ENCODE data around the gene TRIM52. TPM values are rescaled to one million over a fixed set of nuclear protein-coding genes. Genes with fewer than 3 reads are reported as not detected.

The TRIM52 gene
- total and polyA plus RNA-seq, 8 donors = 5.6 to 18.1 (median 8.7) TPM

DNA sequence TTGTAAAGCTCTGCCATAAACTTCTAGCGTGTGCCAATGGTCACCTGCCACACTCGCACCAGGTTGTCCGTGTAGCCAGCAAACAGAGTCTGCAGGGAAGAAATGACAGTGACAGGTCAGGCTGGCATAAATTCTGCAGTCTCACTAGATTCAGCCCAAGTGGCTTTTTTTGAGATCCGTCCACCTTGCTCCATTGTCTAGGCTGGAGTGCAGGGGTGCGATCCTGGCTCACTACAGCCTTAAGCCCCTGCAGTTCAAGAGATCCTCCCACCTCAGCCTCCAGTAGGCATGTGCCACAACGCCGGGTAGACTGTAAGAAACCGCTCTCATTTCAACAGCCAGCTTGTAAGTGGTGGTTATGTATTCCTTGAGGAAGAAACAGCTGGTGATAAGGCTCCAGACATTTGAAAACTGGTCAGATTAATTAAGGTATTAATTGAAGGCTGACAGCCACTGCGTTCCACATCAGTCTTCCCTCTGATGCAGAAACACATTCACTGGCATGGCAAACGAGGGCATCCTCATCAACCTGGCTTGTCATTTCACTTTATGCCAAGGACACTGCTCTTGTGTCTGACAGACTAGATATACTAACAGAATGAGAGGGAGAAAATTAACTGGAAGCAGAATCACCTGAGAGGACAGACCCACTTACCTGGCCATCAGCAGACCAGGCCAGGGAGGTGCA is 23.8 kb downstream of the TRIM52 start:
- Histone ChIP-seq H3K27ac (no peak overlapping the region), H3K9me3 (no peaks in the 10 kb centered on the region), H3K27me3 (no peaks in the 10 kb centered on the region), H3K36me3 (peaks cover 6 to 75% (median 60%) of the 10 kb centered on the region in 3 donors), H3K4me3 (no peak overlapping the region), H3K4me1 (peaks cover 10 to 12% (median 12%) of the 10 kb centered on the region in 3 donors)
- intact Hi-C loops (cut with DNase I) = no loop called here
- ATAC-seq = no peak
- no peak for FAIRE-seq
- 76 to 81% methylated on average over 10 of the region's 10 CpGs for WGBS, 2 donors
- DNase-seq = no peak
- TF ChIP-seq, protein P1, sequence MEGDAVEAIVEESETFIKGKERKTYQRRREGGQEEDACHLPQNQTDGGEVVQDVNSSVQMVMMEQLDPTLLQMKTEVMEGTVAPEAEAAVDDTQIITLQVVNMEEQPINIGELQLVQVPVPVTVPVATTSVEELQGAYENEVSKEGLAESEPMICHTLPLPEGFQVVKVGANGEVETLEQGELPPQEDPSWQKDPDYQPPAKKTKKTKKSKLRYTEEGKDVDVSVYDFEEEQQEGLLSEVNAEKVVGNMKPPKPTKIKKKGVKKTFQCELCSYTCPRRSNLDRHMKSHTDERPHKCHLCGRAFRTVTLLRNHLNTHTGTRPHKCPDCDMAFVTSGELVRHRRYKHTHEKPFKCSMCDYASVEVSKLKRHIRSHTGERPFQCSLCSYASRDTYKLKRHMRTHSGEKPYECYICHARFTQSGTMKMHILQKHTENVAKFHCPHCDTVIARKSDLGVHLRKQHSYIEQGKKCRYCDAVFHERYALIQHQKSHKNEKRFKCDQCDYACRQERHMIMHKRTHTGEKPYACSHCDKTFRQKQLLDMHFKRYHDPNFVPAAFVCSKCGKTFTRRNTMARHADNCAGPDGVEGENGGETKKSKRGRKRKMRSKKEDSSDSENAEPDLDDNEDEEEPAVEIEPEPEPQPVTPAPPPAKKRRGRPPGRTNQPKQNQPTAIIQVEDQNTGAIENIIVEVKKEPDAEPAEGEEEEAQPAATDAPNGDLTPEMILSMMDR (IDR thresholded peaks at IDR 0.05) = no peak

DNA sequence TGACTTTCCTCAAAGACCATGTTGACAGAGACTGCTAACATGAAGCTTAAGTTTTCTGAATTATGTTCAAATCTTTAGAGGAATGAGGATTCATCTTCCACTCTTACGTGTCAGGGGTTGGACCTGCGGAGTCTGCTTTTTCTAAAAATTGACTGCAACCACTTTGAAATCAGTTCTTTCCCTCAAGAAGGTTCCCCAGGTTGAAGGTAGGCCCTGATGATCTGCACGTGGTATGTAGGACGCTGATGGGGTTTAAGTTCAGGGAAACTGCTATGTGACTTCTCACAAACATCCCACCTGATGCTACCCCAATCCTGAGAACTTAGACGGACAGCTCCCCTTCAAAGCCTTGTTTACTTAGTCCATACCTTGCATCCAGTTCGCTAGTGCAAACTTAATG is 24.5 kb downstream of the TRIM52 start:
- Histone ChIP-seq H3K27ac (no peak overlapping the region), H3K36me3 (peaks cover 6 to 72% (median 54%) of the 10 kb centered on the region in 3 donors)
- intact Hi-C loops (cut with DNase I) = no loop called here

DNA sequence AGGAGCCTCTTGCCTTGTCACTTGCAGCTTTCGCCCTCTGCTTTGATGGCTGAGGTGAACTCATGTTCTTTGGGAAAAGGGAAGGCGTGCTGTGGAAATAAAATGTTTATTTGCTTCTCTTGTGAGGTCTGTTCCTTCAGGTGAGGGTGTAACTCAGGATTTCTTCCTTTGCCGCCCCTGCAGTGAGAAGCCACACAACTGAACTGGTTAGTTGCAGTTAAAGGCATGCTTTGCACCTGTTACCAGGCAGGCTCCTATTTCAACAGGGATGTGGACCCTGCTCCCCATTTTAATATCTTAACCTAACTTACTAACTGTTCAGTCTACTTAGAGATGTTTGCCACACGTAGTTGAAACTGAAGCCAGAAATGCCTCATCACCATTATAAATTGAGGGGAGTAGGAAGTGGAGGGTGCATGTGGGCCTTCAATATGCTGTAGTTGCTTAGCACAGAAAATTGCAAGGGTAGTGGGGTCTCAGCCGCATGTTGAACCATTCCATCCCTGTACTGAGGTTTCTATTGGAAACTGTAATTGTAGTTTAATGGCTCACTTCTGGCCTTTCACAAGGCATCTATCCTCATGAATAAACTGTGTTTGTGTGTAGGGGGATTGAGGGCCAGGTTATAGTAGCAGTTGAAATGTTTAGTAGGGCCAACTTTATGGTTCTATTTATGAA is 25.1 kb downstream of the TRIM52 start:
- FAIRE-seq (no peak), ATAC-seq (no peak), DNase-seq (no peak)
- H3K9me3 ChIP-seq = no peaks in the 10 kb centered on the region
- no peak overlapping the region for H3K4me3 ChIP-seq
- H3K36me3 ChIP-seq = peaks cover 6 to 66% (median 49%) of the 10 kb centered on the region in 3 donors
- no peak overlapping the region for H3K27ac ChIP-seq
- H3K4me1 ChIP-seq = no peaks in the 10 kb centered on the region
- H3K27me3 ChIP-seq = no peaks in the 10 kb centered on the region
- TF ChIP-seq, protein P1 (IDR thresholded peaks at IDR 0.05) = no peak
- intact Hi-C loops (cut with DNase I) = no loop called here
- 77 to 85% methylated on average over 5 of the region's 5 CpGs for WGBS, 2 donors

More for the DNA sequence above, 24.5 kb downstream of the TRIM52 start:
- TF ChIP-seq, protein P1 (IDR thresholded peaks at IDR 0.05) = no peak
- ATAC-seq (no peak), FAIRE-seq (no peak), DNase-seq (no peak)
- Histone ChIP-seq H3K27me3 (no peaks in the 10 kb centered on the region), H3K4me3 (no peak overlapping the region), H3K4me1 (peaks cover 3 to 6% (median 5%) of the 10 kb centered on the region in 3 donors), H3K9me3 (no peaks in the 10 kb centered on the region)
- WGBS, 2 donors = 83 to 87% methylated on average over 6 of the region's 6 CpGs

DNA sequence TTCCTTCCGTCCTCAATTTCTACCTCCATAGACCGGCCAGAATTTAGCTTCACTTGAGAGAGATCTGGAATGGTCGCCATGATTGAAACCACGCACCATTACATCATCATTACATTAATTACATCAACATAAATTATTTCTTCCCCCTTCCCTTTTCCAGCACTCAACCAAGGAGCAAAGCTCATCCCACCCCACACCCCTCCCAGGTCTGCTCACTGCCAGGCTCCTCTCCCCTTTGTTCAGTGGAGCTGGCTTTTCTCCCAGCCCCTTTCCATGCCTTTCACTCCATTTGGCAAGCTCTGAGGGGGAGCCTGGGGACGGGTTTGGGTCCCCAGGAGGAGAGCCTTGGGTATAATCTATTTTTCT is 25.6 kb downstream of the TRIM52 start:
- H3K4me3 ChIP-seq = no peak overlapping the region
- intact Hi-C loops (cut with DNase I) = no loop called here
- no peaks in the 10 kb centered on the region for H3K27me3 ChIP-seq
- 88% methylated on average over 5 of the region's 5 CpGs for WGBS, 2 donors
- no peak overlapping the region for H3K27ac ChIP-seq
- FAIRE-seq (no peak), ATAC-seq (peak in 2 of 4 donors; percentile 3 to 11), DNase-seq (no peak)
- H3K9me3 ChIP-seq = no peaks in the 10 kb centered on the region
- H3K4me1 ChIP-seq = no peaks in the 10 kb centered on the region
- TF ChIP-seq, protein P1 (IDR thresholded peaks at IDR 0.05) = no peak
- H3K36me3 ChIP-seq = peaks cover 6 to 60% (median 44%) of the 10 kb centered on the region in 3 donors

Data from pancreas (tissue), 10 donors.